CD14-positive monocyte (primary cell): ENCODE measurements around the gene MICU2. TPM values are rescaled to one million over a fixed set of nuclear protein-coding genes. Genes with fewer than 3 reads are reported as not detected.

ENCODE experiments used
- DNase-seq, 3 donors: peaks; one replicate each; pipeline ENCODE4 v3.0.0-alpha.2; 2011 to 2022
- H2AFZ ChIP-seq: 2 replicates; pipeline ENCODE4 v1.6.0; 2012; ENCODE audit warnings: mild to moderate bottlenecking, low read depth, low read length, inconsistent platforms; ENCODE audit not compliant: insufficient read depth, poor library complexity, severe bottlenecking
- H3K27ac ChIP-seq, 2 donors: 1 replicate in 1 of 2; 2 replicates in 1 of 2; pipeline ENCODE4 v1.5.1; 2012 to 2013; ENCODE audit warnings: low read length in 2 of 2, control low read depth in 1 of 2, inconsistent platforms in 1 of 2, low read depth in 1 of 2, mild to moderate bottlenecking in 1 of 2
- H3K27me3 ChIP-seq, 2 donors: one replicate each; pipeline versions ENCODE4 v1.6.0 to v1.6.1; 2011 to 2013; ENCODE audit warnings: low read length in 2 of 2; ENCODE audit not compliant: control insufficient read depth in 2 of 2, insufficient read depth in 2 of 2
- H3K36me3 ChIP-seq, 2 donors: replicated peaks in 1 of 2; 1 replicate in 1 of 2; 2 replicates in 1 of 2; pipeline versions ENCODE4 v1.5.1 to v1.6.1; 2012 to 2013; ENCODE audit warnings: low read length in 2 of 2, control low read depth in 1 of 2, inconsistent platforms in 1 of 2, mild to moderate bottlenecking in 1 of 2; ENCODE audit not compliant: insufficient read depth in 2 of 2, control insufficient read depth in 1 of 2
- H3K4me1 ChIP-seq, 2 donors: 1 replicate in 1 of 2; 2 replicates in 1 of 2; pipeline versions ENCODE4 v1.5.1 to v1.6.1; 2012 to 2013; ENCODE audit warnings: low read length in 2 of 2, control low read depth in 1 of 2, inconsistent platforms in 1 of 2, mild to moderate bottlenecking in 1 of 2, moderate library complexity in 1 of 2; ENCODE audit not compliant: insufficient read depth in 2 of 2, control insufficient read depth in 1 of 2
- H3K4me2 ChIP-seq: replicated peaks from 2 replicates; pipeline ENCODE3; 2012; ENCODE audit warnings: low read length, moderate library complexity, mild to moderate bottlenecking; ENCODE audit not compliant: poor library complexity, severe bottlenecking; ENCODE audit errors: extremely low read depth
- H3K4me3 ChIP-seq, 3 experiments: fragments of 200-600 bp in 1 of 3; sonication (generic) in 1 of 3; replicated peaks in 1 of 3; 1 replicate in 2 of 3; 2 replicates in 1 of 3; pipeline ENCODE4 v1.5.1; 2011 to 2013; ENCODE audit warnings: low read length in 3 of 3, mild to moderate bottlenecking in 3 of 3, control low read depth in 2 of 3, low read depth in 2 of 3, inconsistent platforms in 1 of 3, moderate library complexity in 1 of 3
- H3K79me2 ChIP-seq: 2 replicates; pipeline ENCODE4 v1.6.0; 2012; ENCODE audit warnings: mild to moderate bottlenecking, control low read depth, inconsistent platforms, low read length, moderate library complexity; ENCODE audit not compliant: insufficient read depth
- H3K9ac ChIP-seq: 2 replicates; pipeline ENCODE4 v1.6.0; 2017; ENCODE audit warnings: low read length, mild to moderate bottlenecking; ENCODE audit not compliant: insufficient read depth, poor library complexity, severe bottlenecking
- H3K9me3 ChIP-seq, 2 donors: replicated peaks in 1 of 2; 1 replicate in 1 of 2; 2 replicates in 1 of 2; pipeline versions ENCODE4 v1.5.1 to v1.6.1; 2012 to 2013; ENCODE audit warnings: low read length in 2 of 2, control low read depth in 1 of 2; ENCODE audit not compliant: control insufficient read depth in 1 of 2, insufficient read depth in 1 of 2
- H4K20me1 ChIP-seq: 2 replicates; pipeline ENCODE4 v1.6.0; 2012; ENCODE audit warnings: mild to moderate bottlenecking, low read length, control low read depth, moderate library complexity; ENCODE audit not compliant: insufficient read depth
- H3K27ac Mint-ChIP-seq, 7 donors: one replicate each; pipeline ENCODE4 v1.8.0; 2020; ENCODE audit warnings: mild to moderate bottlenecking in 7 of 7, mixed read lengths in 7 of 7, moderate library complexity in 6 of 7, inconsistent platforms in 2 of 7
- H3K27me3 Mint-ChIP-seq, 3 donors: one replicate each; pipeline ENCODE4 v1.8.0; 2021 to 2022; ENCODE audit warnings: low read depth in 3 of 3, mild to moderate bottlenecking in 3 of 3, mixed read lengths in 3 of 3, moderate library complexity in 3 of 3, inconsistent platforms in 1 of 3
- H3K36me3 Mint-ChIP-seq, 2 donors: one replicate each; pipeline ENCODE4 v1.8.0; 2020; ENCODE audit warnings: mixed read lengths in 2 of 2, inconsistent platforms in 1 of 2, mild to moderate bottlenecking in 1 of 2
- H3K4me1 Mint-ChIP-seq: one replicate; pipeline ENCODE4 v1.8.0; 2020; ENCODE audit warnings: mild to moderate bottlenecking, mixed read lengths
- H3K4me3 Mint-ChIP-seq, 2 donors: one replicate each; pipeline ENCODE4 v1.8.0; 2020; ENCODE audit warnings: mild to moderate bottlenecking in 2 of 2, mixed read lengths in 2 of 2, moderate library complexity in 1 of 2
- H3K9me3 Mint-ChIP-seq, 7 donors: one replicate each; pipeline ENCODE4 v1.8.0; 2020 to 2022; ENCODE audit warnings: mixed read lengths in 7 of 7, mild to moderate bottlenecking in 6 of 7, moderate library complexity in 6 of 7, inconsistent platforms in 2 of 7
- CTCF ChIP-seq: fragments of 200-600 bp; IDR thresholded peaks from one replicate; pipeline ENCODE4 v1.8.0; 2022; ENCODE audit warnings: antibody characterized with exemption, mild to moderate bottlenecking
- WGBS: methylation state at CpG from one replicate; pipeline ENCODE4 v1.1.5; 2013; ENCODE audit warnings: missing lambda C conversion rate; ENCODE audit not compliant: insufficient coverage; 5-methylcytosine and 5-hydroxymethylcytosine counted together
- intact Hi-C, 2 donors: fragments of 100-400 bp; cut with micrococcal nuclease; formaldehyde crosslinking; loops; one replicate each; pipeline versions ENCODE4 v1.15.0 to v1.15.1; 2023
- polyA plus RNA-seq, 3 donors: library from polyadenylated mRNA; depleted of rRNA in 1 of 3; unstranded in 2 of 3; stranded (reverse) in 1 of 3; fragments of 300-500 nt in 2 of 3; fragments of >200 nt in 1 of 3; fragmentation: Illumina TruSeq in 2 of 3; gene quantifications; 1 replicate in 2 of 3; 2 replicates in 1 of 3; pipeline ENCODE4 v1.2.3, GENCODE V29; 2012 to 2021

Gene MICU2
- polyA plus RNA-seq, 3 donors: 21.5 to 32.1 (median 26.8) TPM

GRCh38 chr13:21478881-21479808 lies 124.8 kb downstream of the MICU2 start:
- Mint-ChIP-seq H3K4me3 (peak overlapping the region in 1 of 2 donors; percentile 74), H3K4me1 (peaks cover 12% of the 10 kb centered on the region), H3K27ac (peak overlapping the region in 3 of 7 donors; percentile 57 to 84 (median 57)), H3K9me3 (peaks cover 0 to 9% (median 0%) of the 10 kb centered on the region in 7 donors), H3K36me3 (no peaks in the 10 kb centered on the region), H3K27me3 (peaks cover 3 to 11% (median 9%) of the 10 kb centered on the region in 3 donors)
- Histone ChIP-seq H3K27ac (no peak overlapping the region), H3K4me2 (peak overlapping the region; percentile 40), H2AFZ (peak overlapping the region; percentile 47), H3K4me3 (no peak overlapping the region), H3K9ac (no peak overlapping the region), H3K79me2 (no peaks in the 10 kb centered on the region), H3K4me1 (peaks cover 10 to 12% of the 10 kb centered on the region in 2 donors), H3K27me3 (no peaks in the 10 kb centered on the region), H3K9me3 (no peaks in the 10 kb centered on the region), H4K20me1 (no peaks in the 10 kb centered on the region), H3K36me3 (no peaks in the 10 kb centered on the region)
- WGBS: 56% methylated on average over 3 of the region's 8 CpGs
- intact Hi-C loops: loop anchor here (2.0 to 10.0 kb wide), 6 partner anchors 182 to 537 kb away; partner anchors contain the start of genes MRPL57 (in 1 of the 2) and SKA3 (in 1 of the 2)
- peak; percentile 75 for TF ChIP-seq CTCF
- DNase-seq: peak; percentile 56 to 80 (median 65)

DNA sequence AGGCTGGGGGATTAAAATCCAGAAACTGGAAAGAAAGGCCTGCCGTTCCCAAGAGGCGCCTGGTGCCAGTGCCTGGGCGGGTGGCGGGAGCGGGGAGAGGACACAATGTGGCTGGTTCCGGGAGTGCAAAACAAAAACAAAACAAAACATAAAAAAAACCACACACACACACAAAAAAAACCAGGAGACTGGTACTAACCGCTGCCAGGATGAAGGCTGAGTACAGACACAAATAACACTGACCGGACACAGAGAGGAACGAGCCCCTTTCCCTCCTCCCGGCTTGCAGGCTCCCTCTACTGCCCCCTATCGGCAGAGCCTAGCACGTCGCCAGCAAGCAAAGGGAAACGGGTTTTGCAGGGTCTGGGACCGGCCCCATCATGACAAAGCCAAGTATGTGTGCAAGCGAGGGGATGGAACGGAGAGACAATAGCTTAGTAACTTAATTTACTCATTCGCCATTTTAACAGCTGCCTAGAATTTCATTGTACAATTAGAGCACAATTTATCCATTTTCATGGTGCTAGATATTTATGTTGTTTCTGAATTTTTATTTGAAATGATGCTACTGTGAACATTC lies 127.0 kb downstream of the MICU2 start:
- Mint-ChIP-seq H3K27ac (peak overlapping the region in 6 of 7 donors; percentile 26 to 94 (median 90)), H3K9me3 (peaks cover 0 to 7% (median 3%) of the 10 kb centered on the region in 7 donors), H3K36me3 (no peaks in the 10 kb centered on the region), H3K4me1 (peaks cover 12% of the 10 kb centered on the region), H3K27me3 (peaks cover 3 to 9% (median 9%) of the 10 kb centered on the region in 3 donors), H3K4me3 (peak overlapping the region; percentile 87 to 94)
- peak; percentile 91 for TF ChIP-seq CTCF
- no peaks in the 10 kb centered on the region for H4K20me1 ChIP-seq
- H2AFZ ChIP-seq: peak overlapping the region; percentile 88
- 2% methylated on average over 7 of the region's 18 CpGs for WGBS
- peak overlapping the region; percentile 61 for H3K9ac ChIP-seq
- H3K27me3 ChIP-seq: no peaks in the 10 kb centered on the region
- intact Hi-C loops: loop anchor here (2.0 to 10.0 kb wide), 6 partner anchors 180 to 535 kb away; partner anchors contain the start of genes MRPL57 (in 1 of the 2) and SKA3 (in 1 of the 2)
- H3K4me1 ChIP-seq: peaks cover 10 to 12% of the 10 kb centered on the region in 2 donors
- H3K4me3 ChIP-seq: peak overlapping the region; percentile 47 to 75 (median 47)
- no peaks in the 10 kb centered on the region for H3K79me2 ChIP-seq
- H3K4me2 ChIP-seq: peak overlapping the region; percentile 84
- H3K27ac ChIP-seq: peak overlapping the region in 1 of 2 donors; percentile 49
- no peaks in the 10 kb centered on the region for H3K9me3 ChIP-seq
- DNase-seq: peak; percentile 71 to 85 (median 78)
- H3K36me3 ChIP-seq: no peaks in the 10 kb centered on the region
